K562 (cell line): ENCODE results near the gene ZNF485. TPM values are rescaled to one million over a fixed set of nuclear protein-coding genes. Genes with fewer than 3 reads are reported as not detected.
A peak's percentile ranks its signal among the peaks of the same experiment; 100 is the strongest.

ENCODE experiments used
- ATAC-seq: fragments of 200-7000 bp; cut with Tn5 transposase; 3 replicates; pipeline ENCODE4 v1.9.1; 2020; ENCODE audit warnings: moderate library complexity
- BruUV-seq: library from RNA; stranded (reverse); fragments of 400-500 nt; replicated peaks from 2 replicates; lab custom pipeline; 2021; lab: Mats Ljungman, UMichigan
- CTCF ChIA-PET: fragments of 300-600 bp; formaldehyde crosslinking; extraction: SDS; loops from one replicate; lab custom pipeline; 2021; ENCODE audit warnings: low intra/inter-chr PET ratio; lab: Yijun Ruan, JAX
- POLR2A ChIA-PET: fragments of 300-600, 350-650 bp; sonication (Branson Sonifier 250); formaldehyde crosslinking; extraction: SDS; loops from one replicate; lab custom pipeline; 2021; ENCODE audit warnings: antibody characterized with exemption, inconsistent platforms; lab: Yijun Ruan, JAX
- DNase-seq, 4 experiments: peaks; one replicate each; pipeline versions ENCODE4 v3.0.0 to v3.0.0-alpha.2; 2011 to 2018; ENCODE audit warnings: low spot score in 3 of 4, mixed read lengths in 3 of 4; ENCODE audit errors: extremely low read depth in 1 of 4
- FAIRE-seq: peaks from 2 replicates; lab custom pipeline; 2011; peaks lifted over from hg19 to GRCh38; lab: Jason Lieb, UNC
- H2AFZ ChIP-seq: 2 replicates; pipeline ENCODE4 v1.6.0; 2011; ENCODE audit warnings: low read depth, low read length, control low read depth, inconsistent platforms
- H3K27ac ChIP-seq: fragments of 200-600 bp; 3 replicates; pipeline ENCODE4 v1.8.0; 2011; ENCODE audit warnings: low read depth, mild to moderate bottlenecking, control low read depth, inconsistent platforms, low read length, moderate library complexity, mixed read lengths; ENCODE audit errors: extremely low read depth
- H3K27me3 ChIP-seq, 2 experiments: fragments of 300-600 bp in 1 of 2; 2 replicates in 1 of 2; 3 replicates in 1 of 2; pipeline versions ENCODE4 v1.6.0 to v1.8.0; 2011; ENCODE audit warnings: inconsistent platforms in 2 of 2, low read length in 2 of 2, mild to moderate bottlenecking in 1 of 2, mixed read lengths in 1 of 2, moderate library complexity in 1 of 2; ENCODE audit not compliant: control insufficient read depth in 2 of 2, insufficient read depth in 2 of 2
- H3K36me3 ChIP-seq: fragments of 300-600 bp; 3 replicates; pipeline ENCODE4 v1.8.0; 2011; ENCODE audit warnings: mild to moderate bottlenecking, low read length, inconsistent platforms; ENCODE audit not compliant: control insufficient read depth, insufficient read depth
- H3K4me1 ChIP-seq, 2 experiments: fragments of 200-600 bp in 1 of 2; replicated peaks in 1 of 2; 2 replicates in 1 of 2; 3 replicates in 1 of 2; pipeline versions ENCODE4 v1.5.1 to v1.8.0; 2011; ENCODE audit warnings: inconsistent platforms in 2 of 2, low read length in 2 of 2, mild to moderate bottlenecking in 1 of 2, mixed read lengths in 1 of 2, moderate library complexity in 1 of 2; ENCODE audit not compliant: control insufficient read depth in 2 of 2, insufficient read depth in 2 of 2
- H3K4me2 ChIP-seq: 2 replicates; pipeline ENCODE4 v1.6.1; 2011; ENCODE audit warnings: low read length, control low read depth, inconsistent platforms, mixed read lengths; ENCODE audit not compliant: insufficient read depth
- H3K4me3 ChIP-seq: fragments of 200-600 bp; sonication (generic), shearing (Covaris generic); 2 replicates; pipeline ENCODE4 v1.5.1; 2016; ENCODE audit warnings: control low read depth, inconsistent platforms
- H3K79me2 ChIP-seq: fragments of 200-600 bp; 3 replicates; pipeline ENCODE4 v1.8.0; 2011; ENCODE audit warnings: low read length, inconsistent platforms; ENCODE audit not compliant: control insufficient read depth, insufficient read depth
- H3K9ac ChIP-seq, 2 experiments: 2 replicates each; pipeline versions ENCODE4 v1.6.0 to v1.6.1; 2011; ENCODE audit warnings: low read depth in 2 of 2, low read length in 2 of 2, control low read depth in 1 of 2, inconsistent platforms in 1 of 2, mild to moderate bottlenecking in 1 of 2, mixed read lengths in 1 of 2; ENCODE audit not compliant: insufficient read depth in 1 of 2
- H3K9me1 ChIP-seq: one replicate; pipeline ENCODE4 v1.6.0; 2011; ENCODE audit warnings: inconsistent platforms, mild to moderate bottlenecking, low read length, moderate library complexity; ENCODE audit not compliant: control insufficient read depth, insufficient read depth
- H3K9me3 ChIP-seq: replicated peaks from 2 replicates; pipeline ENCODE4 v1.5.1; 2011; ENCODE audit warnings: low read depth, low read length, inconsistent platforms; ENCODE audit not compliant: control insufficient read depth, insufficient read depth
- H4K20me1 ChIP-seq: replicated peaks from 2 replicates; pipeline ENCODE4 v1.6.1; 2011; ENCODE audit warnings: low read length, inconsistent platforms, mixed read lengths; ENCODE audit not compliant: control insufficient read depth, insufficient read depth
- BMI1 ChIP-seq: fragments of 150-350 bp; IDR thresholded peaks from 2 replicates; pipeline ENCODE4 v1.6.1; 2014; ENCODE audit warnings: low read length
- E2F4 ChIP-seq: sonication (generic); formaldehyde crosslinking; IDR thresholded peaks from 2 replicates; pipeline ENCODE4 v1.8.0; 2022; ENCODE audit warnings: mild to moderate bottlenecking, low read depth, missing genetic modification reagents
- EHMT2 ChIP-seq: fragments of 450-650 bp; IDR thresholded peaks from 2 replicates; pipeline ENCODE4 v1.6.1; 2018; ENCODE audit warnings: antibody characterized with exemption
- GATA2 ChIP-seq: sonication (generic); formaldehyde crosslinking; IDR thresholded peaks from 2 replicates; pipeline ENCODE4 v1.4.0; 2020; ENCODE audit warnings: mild to moderate bottlenecking, missing genetic modification reagents
- HDAC2 ChIP-seq: fragments of 450-650 bp; IDR thresholded peaks from 2 replicates; pipeline ENCODE4 v1.6.1; 2016; ENCODE audit warnings: mild to moderate bottlenecking
- HMBOX1 ChIP-seq: sonication (generic); IDR thresholded peaks from 2 replicates; pipeline ENCODE4 v1.6.1; 2016
- MYC ChIP-seq, 2 experiments: fragments of 250-450 bp in 1 of 2; sonication (Bioruptor Pico) in 1 of 2; IDR thresholded peaks; 2 replicates each; pipeline versions ENCODE4 v1.5.1 to v1.6.1; 2012 to 2021; ENCODE audit warnings: low read depth in 2 of 2, borderline replicate concordance in 1 of 2, improper control_type of control experiment in 1 of 2, low read length in 1 of 2, mild to moderate bottlenecking in 1 of 2, moderate library complexity in 1 of 2
- NRF1 ChIP-seq, 2 experiments: fragments of 450-650 bp; IDR thresholded peaks in 1 of 2; conservative IDR thresholded peaks in 1 of 2; 2 replicates each; pipeline ENCODE4 v1.6.1; 2014; ENCODE audit warnings: mild to moderate bottlenecking in 2 of 2
- PHF21A ChIP-seq: fragments of 450-650 bp; IDR thresholded peaks from 2 replicates; pipeline ENCODE4 v1.6.1; 2017; ENCODE audit warnings: low read depth, borderline replicate concordance
- RHOXF2B ChIP-seq: fragments of 250-450 bp; sonication (Bioruptor Pico); conservative IDR thresholded peaks from 2 replicates; pipeline ENCODE4 v1.5.1; 2021
- SETDB1 ChIP-seq: IDR thresholded peaks from one replicate; pipeline ENCODE4 v1.6.1; 2012; ENCODE audit warnings: low read length, control low read depth, inconsistent platforms
- SMARCE1 ChIP-seq: fragments of 450-650 bp; IDR thresholded peaks from 2 replicates; pipeline ENCODE4 v1.7.1; 2016; ENCODE audit warnings: mild to moderate bottlenecking
- SP2 ChIP-seq: IDR thresholded peaks from 2 replicates; pipeline ENCODE4 v1.6.1; 2011; ENCODE audit warnings: mild to moderate bottlenecking, low read depth, low read length, moderate library complexity; ENCODE audit not compliant: poor library complexity, severe bottlenecking; ENCODE audit errors: extremely low read depth
- STAT5A ChIP-seq: IDR thresholded peaks from 2 replicates; pipeline ENCODE4 v1.6.1; 2012; ENCODE audit warnings: low read length, inconsistent platforms, borderline replicate concordance
- TAF15 ChIP-seq: fragments of 200-400 bp; formaldehyde crosslinking; IDR thresholded peaks from 2 replicates; pipeline ENCODE4 v1.6.1; 2017; ENCODE audit warnings: mild to moderate bottlenecking, low read depth, low read length, moderate library complexity
- TRIM28 ChIP-seq: fragments of 450-650 bp; IDR thresholded peaks from 2 replicates; pipeline ENCODE4 v1.6.1; 2017
- ZBTB11 ChIP-seq, 3 experiments: fragments of 200-800 bp in 1 of 3; fragments of 250-450 bp in 1 of 3; fragments of 450-650 bp in 1 of 3; sonication (Bioruptor Pico) in 1 of 3; sonication (Bioruptor generic) in 1 of 3; formaldehyde crosslinking in 1 of 3; IDR thresholded peaks; 2 replicates each; pipeline versions ENCODE4 v1.6.1 to v1.8.0; 2016 to 2022; ENCODE audit warnings: mild to moderate bottlenecking in 2 of 3, missing genetic modification characterization in 2 of 3, missing compliant biosample characterization in 1 of 3, moderate library complexity in 1 of 3
- ZNF445 ChIP-seq: fragments of 250-450 bp; sonication (Bioruptor Pico); IDR thresholded peaks from 2 replicates; pipeline ENCODE4 v1.4.0; 2020; ENCODE audit warnings: low read depth, mild to moderate bottlenecking, moderate library complexity
- WGBS: fragments of 100-300 bp; shearing (Covaris generic); methylation state at CpG from one replicate; pipeline ENCODE4 v1.1.6; 2016; ENCODE audit warnings: low coverage, mixed read lengths; ENCODE audit not compliant: insufficient coverage; ENCODE audit errors: missing lambda C conversion rate; 5-methylcytosine and 5-hydroxymethylcytosine counted together
- in situ Hi-C: fragments of 300-500 bp; cut with MboI; formaldehyde crosslinking; loops from 4 replicates; pipeline ENCODE4 v1.15.0; 2018; ENCODE audit warnings: inconsistent platforms, mixed read lengths
- intact Hi-C: fragments of 100-400 bp; cut with micrococcal nuclease; formaldehyde crosslinking; loops from 2 replicates; pipeline ENCODE4 v1.14.2; 2022
- polyA plus RNA-seq, 8 experiments: library from polyadenylated mRNA; depleted of rRNA in 4 of 8; stranded (reverse) in 5 of 8; unstranded in 3 of 8; fragments of >200 nt; fragmentation: Nextera tagmentation in 2 of 8; fragmentation: Illumina TruSeq in 1 of 8; extraction: Ambion mirVana in 2 of 8; extraction: Trizol in 1 of 8; gene quantifications; 2 replicates each; pipeline versions ENCODE4 v1.2.1 to v1.2.3, GENCODE V29; 2011 to 2014; ENCODE audit warnings: inconsistent platforms in 1 of 8, missing spikeins in 1 of 8
- total RNA-seq, 7 experiments: library from RNA; depleted of rRNA in 6 of 7; stranded (reverse); fragments of >200 nt in 6 of 7; fragmentation: Illumina TruSeq in 2 of 7; extraction: Trizol in 2 of 7; gene quantifications; 2 replicates each; pipeline versions ENCODE4 v1.2.1 to v1.2.3, GENCODE V29; 2011 to 2021; ENCODE audit warnings: low replicate concordance in 1 of 7

Gene ZNF485
- total and polyA plus RNA-seq, 9 of the 15 experiments (the other 6 are each of a cell fraction or from before 2014, with no cell fraction given), result 8.0 to 18.7 (median 11.9) TPM

- in situ Hi-C loops (no loop called here), intact Hi-C loops (no loop called here)
- peaks cover 0 to 12% of the 10 kb centered on the region in 2 experiments; a peak in 3 of 5 replicates for H3K4me1 ChIP-seq
- peaks cover 33% of the 10 kb centered on the region for H3K36me3 ChIP-seq
- FAIRE-seq, result no peak
- peak overlapping the region; percentile 88 for H2AFZ ChIP-seq
- BruUV-seq, result no TSS peak
- ChIA-PET CTCF (no interaction called here), POLR2A (interaction anchor here (0.8 to 1.1 kb wide), 2 partner anchors 11 to 13 kb away, joined by 3 read pairs; no protein-coding TSS in a partner anchor)
- H3K9me3 ChIP-seq, result peaks cover 4% of the 10 kb centered on the region; the same call in 1 of the 2 replicates
- no peaks in the 10 kb centered on the region for H4K20me1 ChIP-seq
- DNase-seq, result no peak
- H3K4me2 ChIP-seq, result peak overlapping the region; percentile 94
- H3K9me1 ChIP-seq, result no peaks in the 10 kb centered on the region
- peaks cover 4 to 11% of the 10 kb centered on the region in 2 experiments; a peak in 4 of 5 replicates for H3K27me3 ChIP-seq
- ATAC-seq, result peak; percentile 54
- H3K4me3 ChIP-seq, result peak overlapping the region; percentile 75
- peaks cover 12% of the 10 kb centered on the region for H3K79me2 ChIP-seq
- no peak overlapping the region; a peak in 2 of 4 replicates for H3K9ac ChIP-seq
- H3K27ac ChIP-seq, result no peak overlapping the region
- 29% methylated on average over 12 of the region's 12 CpGs for WGBS
- TF ChIP-seq EHMT2 (no peak), SETDB1 (no peak), HDAC2 (no peak), HMBOX1 (no peak), ZNF445 (CRISPR knock-in tag) (no peak), TRIM28 (no peak), PHF21A (no peak), NRF1 (conservative IDR thresholded peaks at IDR 0.05 in 1 of 2, IDR thresholded peaks at IDR 0.05 in 1 of 2) (peak in 1 of 2 experiments; percentile 19; a peak in 2 of 4 replicates), SMARCE1 (no peak), BMI1 (no peak), MYC (IDR thresholded peaks at IDR 0.05; ENCODE audit: low read depth, low read length) (no peak), MYC (CRISPR knock-in tag; IDR thresholded peaks at IDR 0.05; ENCODE audit: borderline replicate concordance, low read depth) (no peak), SP2 (no peak), RHOXF2B (CRISPR knock-in tag) (no peak), TAF15 (no peak), ZBTB11 (CRISPR knock-in tag; IDR thresholded peaks at IDR 0.05) (no peak), STAT5A (no peak), E2F4 (CRISPR knock-in tag) (no peak), GATA2 (CRISPR knock-in tag) (peak; percentile 64)
These were observed 352 bp upstream of the ZNF485 start for GRCh38 chr10:43605850-43606322.
